ENCODE results near the gene PCNX4.

PCNX4 gene

GRCh38 chr14:60151715-60152114, 60.0 kb downstream of the PCNX4 start:
- Histone ChIP-seq H3K36me3 (ENCODE audit: control insufficient read depth in 2 of 2, insufficient read depth in 2 of 2, low read length in 2 of 2) (peaks cover 21 to 26% of the 10 kb centered on the region in 2 donors), H3K27ac (ENCODE audit: low read depth in 2 of 2, low read length in 2 of 2) (peak overlapping the region in 1 of 2 donors; percentile 9)

GRCh38 chr14:60153991-60154390, 62.3 kb downstream of the PCNX4 start:
- Histone ChIP-seq H3K27me3 (ENCODE audit: control insufficient read depth in 2 of 2, insufficient read depth in 2 of 2, low read length in 2 of 2) (no peaks in the 10 kb centered on the region), H3K27ac (ENCODE audit: low read depth in 2 of 2, low read length in 2 of 2) (no peak overlapping the region), H3K4me1 (ENCODE audit: control insufficient read depth in 2 of 2, insufficient read depth in 2 of 2, low read length in 2 of 2) (peaks cover 0 to 4% of the 10 kb centered on the region in 2 donors), H3K9ac (ENCODE audit: low read depth in 1 of 2, low read length in 2 of 2) (no peak overlapping the region), H3K4me3 (ENCODE audit: low read length in 2 of 2) (no peak overlapping the region), H3K36me3 (ENCODE audit: control insufficient read depth in 2 of 2, insufficient read depth in 2 of 2, low read length in 2 of 2) (peaks cover 12 to 13% of the 10 kb centered on the region in 2 donors), H3K9me3 (ENCODE audit: control insufficient read depth in 2 of 2, low read length in 2 of 2) (no peaks in the 10 kb centered on the region)

More at GRCh38 chr14:60151715-60152114, 60.0 kb downstream of the PCNX4 start:
- Histone ChIP-seq H3K9ac (ENCODE audit: low read depth in 1 of 2, low read length in 2 of 2) (no peak overlapping the region), H3K9me3 (ENCODE audit: control insufficient read depth in 2 of 2, low read length in 2 of 2) (no peaks in the 10 kb centered on the region), H3K4me1 (ENCODE audit: control insufficient read depth in 2 of 2, insufficient read depth in 2 of 2, low read length in 2 of 2) (peaks cover 0 to 4% of the 10 kb centered on the region in 2 donors), H3K4me3 (ENCODE audit: low read length in 2 of 2) (no peak overlapping the region), H3K27me3 (ENCODE audit: control insufficient read depth in 2 of 2, insufficient read depth in 2 of 2, low read length in 2 of 2) (no peaks in the 10 kb centered on the region)

GRCh38 chr14:60154671-60155070, 62.9 kb downstream of the PCNX4 start:
- Histone ChIP-seq H3K27me3 (ENCODE audit: control insufficient read depth in 2 of 2, insufficient read depth in 2 of 2, low read length in 2 of 2) (no peaks in the 10 kb centered on the region), H3K9me3 (ENCODE audit: control insufficient read depth in 2 of 2, low read length in 2 of 2) (no peaks in the 10 kb centered on the region), H3K36me3 (ENCODE audit: control insufficient read depth in 2 of 2, insufficient read depth in 2 of 2, low read length in 2 of 2) (peaks cover 12 to 13% of the 10 kb centered on the region in 2 donors), H3K4me3 (ENCODE audit: low read length in 2 of 2) (no peak overlapping the region), H3K4me1 (ENCODE audit: control insufficient read depth in 2 of 2, insufficient read depth in 2 of 2, low read length in 2 of 2) (peaks cover 0 to 4% of the 10 kb centered on the region in 2 donors), H3K27ac (ENCODE audit: low read depth in 2 of 2, low read length in 2 of 2) (no peak overlapping the region), H3K9ac (ENCODE audit: low read depth in 1 of 2, low read length in 2 of 2) (no peak overlapping the region)

GRCh38 chr14:60160422-60160821, 68.7 kb downstream of the PCNX4 start:
- Histone ChIP-seq H3K4me3 (ENCODE audit: low read length in 2 of 2) (no peak overlapping the region), H3K27ac (ENCODE audit: low read depth in 2 of 2, low read length in 2 of 2) (no peak overlapping the region), H3K9ac (ENCODE audit: low read depth in 1 of 2, low read length in 2 of 2) (no peak overlapping the region), H3K4me1 (ENCODE audit: control insufficient read depth in 2 of 2, insufficient read depth in 2 of 2, low read length in 2 of 2) (peaks cover 5 to 6% of the 10 kb centered on the region in 2 donors), H3K36me3 (ENCODE audit: control insufficient read depth in 2 of 2, insufficient read depth in 2 of 2, low read length in 2 of 2) (no peaks in the 10 kb centered on the region), H3K27me3 (ENCODE audit: control insufficient read depth in 2 of 2, insufficient read depth in 2 of 2, low read length in 2 of 2) (no peaks in the 10 kb centered on the region), H3K9me3 (ENCODE audit: control insufficient read depth in 2 of 2, low read length in 2 of 2) (no peaks in the 10 kb centered on the region)

- peaks cover 5 to 10% of the 10 kb centered on the region in 2 donors for H3K4me1 ChIP-seq (ENCODE audit: control insufficient read depth in 2 of 2, insufficient read depth in 2 of 2, low read length in 2 of 2)
- H3K36me3 ChIP-seq (ENCODE audit: control insufficient read depth in 2 of 2, insufficient read depth in 2 of 2, low read length in 2 of 2): no peaks in the 10 kb centered on the region
- H3K27ac ChIP-seq (ENCODE audit: low read depth in 2 of 2, low read length in 2 of 2): no peak overlapping the region
- no peaks in the 10 kb centered on the region for H3K27me3 ChIP-seq (ENCODE audit: control insufficient read depth in 2 of 2, insufficient read depth in 2 of 2, low read length in 2 of 2)
- H3K9ac ChIP-seq (ENCODE audit: low read depth in 1 of 2, low read length in 2 of 2): no peak overlapping the region
- no peak overlapping the region for H3K4me3 ChIP-seq (ENCODE audit: low read length in 2 of 2)
- H3K9me3 ChIP-seq (ENCODE audit: control insufficient read depth in 2 of 2, low read length in 2 of 2): no peaks in the 10 kb centered on the region
Measured at GRCh38 chr14:60161196-60162107, 69.7 kb downstream of the PCNX4 start.

- no peaks in the 10 kb centered on the region for H3K36me3 ChIP-seq (ENCODE audit: control insufficient read depth in 2 of 2, insufficient read depth in 2 of 2, low read length in 2 of 2)
- peak overlapping the region; percentile 91 to 95 for H3K4me3 ChIP-seq (ENCODE audit: low read length in 2 of 2)
- H3K27me3 ChIP-seq (ENCODE audit: control insufficient read depth in 2 of 2, insufficient read depth in 2 of 2, low read length in 2 of 2): no peaks in the 10 kb centered on the region
- H3K9ac ChIP-seq (ENCODE audit: low read depth in 1 of 2, low read length in 2 of 2): peak overlapping the region in 1 of 2 donors; percentile 98
- H3K4me1 ChIP-seq (ENCODE audit: control insufficient read depth in 2 of 2, insufficient read depth in 2 of 2, low read length in 2 of 2): peaks cover 5 to 10% of the 10 kb centered on the region in 2 donors
- no peak overlapping the region for H3K27ac ChIP-seq (ENCODE audit: low read depth in 2 of 2, low read length in 2 of 2)
- no peaks in the 10 kb centered on the region for H3K9me3 ChIP-seq (ENCODE audit: control insufficient read depth in 2 of 2, low read length in 2 of 2)
Measured at GRCh38 chr14:60163693-60164092, 72.0 kb downstream of the PCNX4 start.

GRCh38 chr14:60164404-60164711, 72.6 kb downstream of the PCNX4 start:
- H3K9ac ChIP-seq (ENCODE audit: low read depth in 1 of 2, low read length in 2 of 2): peak overlapping the region; percentile 96 to 98
- no peaks in the 10 kb centered on the region for H3K9me3 ChIP-seq (ENCODE audit: control insufficient read depth in 2 of 2, low read length in 2 of 2)
- H3K4me1 ChIP-seq (ENCODE audit: control insufficient read depth in 2 of 2, insufficient read depth in 2 of 2, low read length in 2 of 2): peaks cover 5 to 10% of the 10 kb centered on the region in 2 donors
- no peaks in the 10 kb centered on the region for H3K27me3 ChIP-seq (ENCODE audit: control insufficient read depth in 2 of 2, insufficient read depth in 2 of 2, low read length in 2 of 2)
- peak overlapping the region; percentile 89 to 94 for H3K27ac ChIP-seq (ENCODE audit: low read depth in 2 of 2, low read length in 2 of 2)
- peak overlapping the region; percentile 91 to 95 for H3K4me3 ChIP-seq (ENCODE audit: low read length in 2 of 2)
- no peaks in the 10 kb centered on the region for H3K36me3 ChIP-seq (ENCODE audit: control insufficient read depth in 2 of 2, insufficient read depth in 2 of 2, low read length in 2 of 2)

- Histone ChIP-seq H3K4me1 (ENCODE audit: control insufficient read depth in 2 of 2, insufficient read depth in 2 of 2, low read length in 2 of 2) (peaks cover 5 to 10% of the 10 kb centered on the region in 2 donors), H3K9me3 (ENCODE audit: control insufficient read depth in 2 of 2, low read length in 2 of 2) (no peaks in the 10 kb centered on the region), H3K4me3 (ENCODE audit: low read length in 2 of 2) (peak within 1 kb of the TSS; percentile 91 to 95), H3K9ac (ENCODE audit: low read depth in 1 of 2, low read length in 2 of 2) (peak within 1 kb of the TSS; percentile 96 to 98), H3K27ac (ENCODE audit: low read depth in 2 of 2, low read length in 2 of 2) (peak within 1 kb of the TSS; percentile 89 to 94), H3K36me3 (ENCODE audit: control insufficient read depth in 2 of 2, insufficient read depth in 2 of 2, low read length in 2 of 2) (no peaks in the 10 kb centered on the region), H3K27me3 (ENCODE audit: control insufficient read depth in 2 of 2, insufficient read depth in 2 of 2, low read length in 2 of 2) (no peaks in the 10 kb centered on the region)
Measured at GRCh38 chr14:60164712-60165546, 73.2 kb downstream of the PCNX4 start, which contains the start of gene DHRS7. Gene DHRS7 (minus strand): TSS chr14:60165398. CDS start chr14:60165309, 89 bp downstream.

GRCh38 chr14:60165547-60165876, 73.8 kb downstream of the PCNX4 start:
- H3K9me3 ChIP-seq (ENCODE audit: control insufficient read depth in 2 of 2, low read length in 2 of 2): no peaks in the 10 kb centered on the region
- H3K36me3 ChIP-seq (ENCODE audit: control insufficient read depth in 2 of 2, insufficient read depth in 2 of 2, low read length in 2 of 2): no peaks in the 10 kb centered on the region
- peak overlapping the region; percentile 96 to 98 for H3K9ac ChIP-seq (ENCODE audit: low read depth in 1 of 2, low read length in 2 of 2)
- peak overlapping the region; percentile 91 to 95 for H3K4me3 ChIP-seq (ENCODE audit: low read length in 2 of 2)
- peaks cover 5 to 10% of the 10 kb centered on the region in 2 donors for H3K4me1 ChIP-seq (ENCODE audit: control insufficient read depth in 2 of 2, insufficient read depth in 2 of 2, low read length in 2 of 2)
- H3K27ac ChIP-seq (ENCODE audit: low read depth in 2 of 2, low read length in 2 of 2): peak overlapping the region; percentile 89 to 94
- no peaks in the 10 kb centered on the region for H3K27me3 ChIP-seq (ENCODE audit: control insufficient read depth in 2 of 2, insufficient read depth in 2 of 2, low read length in 2 of 2)

- Histone ChIP-seq H3K27ac (ENCODE audit: low read depth in 2 of 2, low read length in 2 of 2) (peak overlapping the region in 1 of 2 donors; percentile 94), H3K4me1 (ENCODE audit: control insufficient read depth in 2 of 2, insufficient read depth in 2 of 2, low read length in 2 of 2) (peaks cover 5 to 10% of the 10 kb centered on the region in 2 donors), H3K9me3 (ENCODE audit: control insufficient read depth in 2 of 2, low read length in 2 of 2) (no peaks in the 10 kb centered on the region), H3K9ac (ENCODE audit: low read depth in 1 of 2, low read length in 2 of 2) (no peak overlapping the region), H3K27me3 (ENCODE audit: control insufficient read depth in 2 of 2, insufficient read depth in 2 of 2, low read length in 2 of 2) (no peaks in the 10 kb centered on the region), H3K36me3 (ENCODE audit: control insufficient read depth in 2 of 2, insufficient read depth in 2 of 2, low read length in 2 of 2) (no peaks in the 10 kb centered on the region), H3K4me3 (ENCODE audit: low read length in 2 of 2) (no peak overlapping the region)
Measured at GRCh38 chr14:60166142-60166541, 74.4 kb downstream of the PCNX4 start.

Data from mucosa of rectum (tissue), 2 donors.